Measurements from ENCODE around the gene UBE2J2.

The UBE2J2 gene

GRCh38 chr1:1226566-1227362 lies 46.9 kb downstream of the UBE2J2 start:
- DNase-seq (ENCODE audit: low read depth): no peak

GRCh38 chr1:1225913-1226312 lies 47.7 kb downstream of the UBE2J2 start:
- DNase-seq (ENCODE audit: low read depth): no peak

GRCh38 chr1:1225238-1225845 lies 48.3 kb downstream of the UBE2J2 start:
- no peak for DNase-seq (ENCODE audit: low read depth)

GRCh38 chr1:1223891-1224290 lies 49.8 kb downstream of the UBE2J2 start:
- DNase-seq (ENCODE audit: low read depth): no peak

- no peak for DNase-seq (ENCODE audit: low read depth)
Measured at GRCh38 chr1:1223321-1223720, 50.3 kb downstream of the UBE2J2 start.

- no peak for DNase-seq (ENCODE audit: low read depth)
Measured at GRCh38 chr1:1222575-1223225, 51.0 kb downstream of the UBE2J2 start.

- no peak for DNase-seq (ENCODE audit: low read depth)
Measured at GRCh38 chr1:1221887-1222574, 51.6 kb downstream of the UBE2J2 start.

GRCh38 chr1:1220197-1220596 lies 53.5 kb downstream of the UBE2J2 start:
- no peak for DNase-seq (ENCODE audit: low read depth)

- DNase-seq (ENCODE audit: low read depth): no peak
Measured at GRCh38 chr1:1219341-1219740, 54.3 kb downstream of the UBE2J2 start.

- DNase-seq (ENCODE audit: low read depth): no peak
Measured at GRCh38 chr1:1218524-1219200, 55.0 kb downstream of the UBE2J2 start.

GRCh38 chr1:1217621-1218523 lies 55.8 kb downstream of the UBE2J2 start:
- no peak for DNase-seq (ENCODE audit: low read depth)

GRCh38 chr1:1216770-1217620 lies 56.7 kb downstream of the UBE2J2 start:
- no peak for DNase-seq (ENCODE audit: low read depth)

- no peak for DNase-seq (ENCODE audit: low read depth)
Measured at GRCh38 chr1:1215881-1216605, 57.6 kb downstream of the UBE2J2 start.

GRCh38 chr1:1215080-1215676 lies 58.5 kb downstream of the UBE2J2 start:
- DNase-seq (ENCODE audit: low read depth): no peak

GRCh38 chr1:1213345-1214265 lies 60.0 kb downstream of the UBE2J2 start, which contains the start of gene TNFRSF4:
TSS of gene TNFRSF4 (minus strand) at chr1:1214153. CDS start at chr1:1214127, 26 bp downstream.
- DNase-seq (ENCODE audit: low read depth): no peak

- DNase-seq (ENCODE audit: low read depth): no peak
Measured at GRCh38 chr1:1212780-1213344, 60.8 kb downstream of the UBE2J2 start.

Measured in stimulated activated CD8-positive, alpha-beta memory T cell treated with anti-CD3 and anti-CD28 coated beads, Interleukin-15, amount 100 ng/mL, for 1 hour (primary cell).